ENCODE results near the gene CDYL.

The CDYL gene

GRCh38 chr6:4957521-4958231 is 181.5 kb downstream of the CDYL start:
- TF ChIP-seq CTCF (IDR thresholded peaks at IDR 0.05; ENCODE audit: low read depth, low read length, missing control alignments), result no peak
- DNase-seq (ENCODE audit: extremely low read depth, low read depth), result no peak

GRCh38 chr6:4958624-4959023 is 182.4 kb downstream of the CDYL start:
- no peak for DNase-seq (ENCODE audit: extremely low read depth, low read depth)
- H3K4me3 ChIP-seq (replicated peaks; ENCODE audit: low read depth, low read length), result no peak overlapping the region
- no peak for TF ChIP-seq CTCF (IDR thresholded peaks at IDR 0.05; ENCODE audit: low read depth, low read length, missing control alignments)

More at GRCh38 chr6:4957521-4958231, 181.5 kb downstream of the CDYL start:
- no peak overlapping the region for H3K4me3 ChIP-seq (replicated peaks; ENCODE audit: low read depth, low read length)

GRCh38 chr6:4961322-4962168 is 185.3 kb downstream of the CDYL start:
- TF ChIP-seq CTCF (IDR thresholded peaks at IDR 0.05; ENCODE audit: low read depth, low read length, missing control alignments), result no peak
- no peak overlapping the region for H3K4me3 ChIP-seq (replicated peaks; ENCODE audit: low read depth, low read length)
- no peak for DNase-seq (ENCODE audit: extremely low read depth, low read depth)

- H3K4me3 ChIP-seq (replicated peaks; ENCODE audit: low read depth, low read length), result no peak overlapping the region
- TF ChIP-seq CTCF (IDR thresholded peaks at IDR 0.05; ENCODE audit: low read depth, low read length, missing control alignments), result no peak
- no peak for DNase-seq (ENCODE audit: extremely low read depth, low read depth)
These were observed 186.7 kb downstream of the CDYL start for GRCh38 chr6:4962905-4963304.

- no peak overlapping the region for H3K4me3 ChIP-seq (replicated peaks; ENCODE audit: low read depth, low read length)
- no peak for DNase-seq (ENCODE audit: extremely low read depth, low read depth)
- no peak for TF ChIP-seq CTCF (IDR thresholded peaks at IDR 0.05; ENCODE audit: low read depth, low read length, missing control alignments)
These were observed 188.7 kb downstream of the CDYL start for GRCh38 chr6:4964675-4965561.

- no peak for TF ChIP-seq CTCF (IDR thresholded peaks at IDR 0.05; ENCODE audit: low read depth, low read length, missing control alignments)
These were observed 189.6 kb downstream of the CDYL start for GRCh38 chr6:4965562-4966389.

More at GRCh38 chr6:4965562-4966389, 189.6 kb downstream of the CDYL start:
- DNase-seq (ENCODE audit: extremely low read depth, low read depth), result no peak
- H3K4me3 ChIP-seq (replicated peaks; ENCODE audit: low read depth, low read length), result no peak overlapping the region
